GM12891 (cell line): ENCODE data around the gene VSIG10L.

Source experiments
- DNase-seq: peaks from one replicate; pipeline ENCODE4 v3.0.0; 2011; ENCODE audit warnings: low spot score; ENCODE audit not compliant: insufficient read length
- FAIRE-seq: peaks from 2 replicates; lab custom pipeline; 2011; peaks lifted over from hg19 to GRCh38; lab: Jason Lieb, UNC
- PAX5 ChIP-seq: IDR thresholded peaks from 2 replicates; pipeline ENCODE4 v1.6.1; 2011; ENCODE audit warnings: low read length, moderate library complexity, mild to moderate bottlenecking; ENCODE audit not compliant: insufficient read depth, severe bottlenecking
- POLR2A ChIP-seq: IDR thresholded peaks from 2 replicates; pipeline ENCODE4 v1.6.1; 2011; ENCODE audit warnings: low read depth, low read length, control low read depth
- POLR2AphosphoS5 ChIP-seq: IDR thresholded peaks from 2 replicates; pipeline ENCODE4 v1.6.1; 2011; ENCODE audit warnings: low read depth, low read length, control low read depth
- POU2F2 ChIP-seq: IDR thresholded peaks from 2 replicates; pipeline ENCODE4 v1.6.1; 2011; ENCODE audit warnings: low read depth, mild to moderate bottlenecking, control low read depth, low read length, moderate library complexity
- SPI1 ChIP-seq: IDR thresholded peaks from 2 replicates; pipeline ENCODE4 v1.6.1; 2011; ENCODE audit warnings: low read depth, low read length, control low read depth
- TAF1 ChIP-seq: IDR thresholded peaks from 2 replicates; pipeline ENCODE4 v1.6.1; 2011; ENCODE audit warnings: low read depth, low read length, control low read depth

VSIG10L gene

DNA sequence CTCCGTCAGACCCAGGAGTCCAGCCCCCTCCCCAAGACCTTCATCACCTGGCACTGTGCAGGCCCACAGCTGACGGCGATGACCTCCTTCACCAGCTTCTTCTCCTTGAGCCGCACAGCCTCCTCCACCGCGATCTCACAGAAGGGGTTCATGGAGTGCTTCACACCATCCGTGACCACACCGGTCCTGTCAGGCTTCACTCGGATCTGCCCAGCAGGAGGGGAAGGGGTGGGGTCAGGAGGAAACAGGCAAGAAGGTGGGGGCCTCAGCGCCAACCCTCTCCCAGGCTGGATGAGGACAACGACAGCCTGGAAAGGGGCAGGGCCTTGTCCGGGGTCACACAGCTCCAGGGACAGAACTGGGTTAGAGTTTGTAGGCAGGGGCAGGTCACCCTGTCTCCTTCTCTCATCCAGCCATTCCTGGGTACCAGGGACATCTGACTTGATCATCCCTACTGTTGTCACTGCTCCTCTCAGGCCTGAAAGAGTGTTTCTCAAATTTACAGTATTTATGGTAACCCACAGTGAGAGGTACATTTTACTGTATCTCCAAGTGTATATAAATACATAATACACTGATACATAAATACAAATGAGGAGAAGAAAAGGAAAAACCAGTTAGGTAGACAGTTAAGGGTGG lies 12.3 kb upstream of the VSIG10L start:
- DNase-seq (no peak), FAIRE-seq (no peak)
- TF ChIP-seq SPI1 (no peak), PAX5 (no peak), POU2F2 (no peak), TAF1 (no peak), POLR2A (no peak), POLR2AphosphoS5 (no peak)

DNA sequence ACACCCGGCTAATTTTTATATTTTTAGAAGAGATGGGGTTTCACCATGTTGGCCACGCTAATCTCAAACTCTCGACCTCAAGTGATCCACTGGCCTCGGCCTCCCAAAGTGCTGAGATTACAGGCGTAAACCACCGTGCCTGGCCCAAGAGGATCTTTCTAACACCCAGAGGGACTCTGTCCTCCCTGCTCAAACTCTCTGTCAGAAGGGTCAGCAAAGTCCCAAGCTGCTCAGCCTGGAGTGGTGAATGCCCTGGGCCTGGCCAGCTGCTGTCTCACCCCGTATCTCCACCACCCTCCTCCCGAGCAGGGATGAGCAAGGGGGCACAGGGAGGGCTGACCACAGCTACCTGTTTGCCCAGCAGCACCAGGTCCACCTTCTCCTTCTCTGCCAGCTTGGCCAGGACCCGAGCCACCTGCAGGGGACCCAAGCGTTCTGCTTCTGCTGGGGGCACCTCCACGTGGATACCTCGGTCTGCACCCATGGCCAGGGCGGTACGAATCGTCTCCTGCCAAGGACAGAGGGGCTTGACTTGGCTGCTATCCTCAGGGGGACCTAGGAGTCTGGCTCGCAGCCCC lies 10.9 kb upstream of the VSIG10L start:
- DNase-seq: no peak
- TF ChIP-seq POLR2AphosphoS5: no peak
- no peak for TF ChIP-seq POLR2A
- TF ChIP-seq PAX5: no peak
- TF ChIP-seq POU2F2: no peak
- TF ChIP-seq TAF1: no peak
- no peak for TF ChIP-seq SPI1
- no peak for FAIRE-seq

DNA sequence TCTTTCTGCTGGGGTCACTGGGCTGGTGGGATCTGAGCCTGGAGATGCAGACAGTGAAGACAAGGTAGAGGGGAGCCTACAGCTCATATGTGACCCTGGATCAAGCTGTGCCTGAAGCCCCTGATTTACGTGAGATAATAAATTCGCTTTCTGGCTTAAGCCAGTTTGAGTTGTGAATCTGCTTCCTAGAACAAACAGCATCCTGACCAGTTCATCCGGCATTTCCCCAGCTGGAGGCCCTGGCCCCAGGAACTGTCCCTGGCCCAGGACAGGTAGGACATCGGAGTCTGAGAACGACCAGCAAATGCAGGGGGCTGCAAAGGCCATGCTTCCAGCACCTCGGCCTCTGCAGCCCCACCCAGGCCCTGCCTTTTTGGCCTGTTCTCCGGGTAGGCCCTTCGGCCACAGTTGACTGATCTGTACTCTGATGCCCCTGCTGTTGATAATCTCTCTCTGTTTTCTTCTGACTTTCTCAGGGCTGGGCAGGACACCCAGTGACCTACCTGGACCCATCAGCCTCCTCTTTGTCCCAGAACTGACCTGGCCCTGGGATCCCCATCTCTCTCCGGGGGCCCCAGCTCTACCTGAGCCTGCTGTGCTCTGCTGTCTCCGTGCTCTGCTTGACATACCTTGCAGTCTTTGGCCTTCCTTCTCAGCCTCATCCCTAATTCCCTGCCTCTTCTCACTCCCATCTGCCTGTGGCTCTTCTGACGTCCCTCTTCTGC lies 9.5 kb upstream of the VSIG10L start:
- TF ChIP-seq TAF1: no peak
- no peak for TF ChIP-seq POLR2AphosphoS5
- TF ChIP-seq SPI1: no peak
- TF ChIP-seq POLR2A: no peak
- TF ChIP-seq PAX5: no peak
- no peak for TF ChIP-seq POU2F2
- DNase-seq: no peak
- no peak for FAIRE-seq

DNA sequence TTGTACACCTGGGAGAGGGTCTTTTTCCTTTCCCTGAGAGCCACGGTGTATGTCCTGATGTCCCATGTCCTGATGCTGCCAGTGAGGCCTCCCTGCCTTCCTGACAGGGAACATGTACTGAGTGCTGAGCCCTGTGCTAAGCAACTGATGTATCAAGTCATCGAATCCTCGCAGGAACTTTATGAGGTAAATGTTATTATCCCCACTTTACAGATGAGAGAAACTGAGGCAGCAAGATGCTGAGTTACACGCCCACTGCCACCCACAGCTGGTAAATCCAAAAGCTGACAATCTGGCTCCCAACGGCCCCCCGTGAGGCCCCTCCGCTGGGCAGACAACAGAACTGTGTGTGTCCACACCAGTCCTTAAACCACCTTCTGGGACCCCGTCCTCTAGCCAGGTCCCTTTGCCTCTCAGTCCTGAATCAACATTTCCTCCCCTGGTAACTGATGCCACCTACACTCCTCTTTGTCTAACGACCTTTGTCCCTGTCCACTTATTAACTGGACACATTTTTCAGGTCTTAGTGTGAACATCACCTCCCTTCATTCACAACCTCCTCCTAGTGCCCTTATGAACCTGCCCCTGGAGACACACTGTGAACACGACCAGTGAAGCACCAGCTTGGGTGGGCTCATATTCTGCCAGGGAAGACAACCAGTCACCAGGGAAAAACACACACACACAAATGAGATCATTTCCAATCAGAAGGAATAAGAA lies 5.4 kb upstream of the VSIG10L start:
- FAIRE-seq: no peak
- DNase-seq: no peak
- TF ChIP-seq PAX5 (no peak), POU2F2 (no peak), SPI1 (no peak), TAF1 (no peak), POLR2A (no peak), POLR2AphosphoS5 (no peak)

DNA sequence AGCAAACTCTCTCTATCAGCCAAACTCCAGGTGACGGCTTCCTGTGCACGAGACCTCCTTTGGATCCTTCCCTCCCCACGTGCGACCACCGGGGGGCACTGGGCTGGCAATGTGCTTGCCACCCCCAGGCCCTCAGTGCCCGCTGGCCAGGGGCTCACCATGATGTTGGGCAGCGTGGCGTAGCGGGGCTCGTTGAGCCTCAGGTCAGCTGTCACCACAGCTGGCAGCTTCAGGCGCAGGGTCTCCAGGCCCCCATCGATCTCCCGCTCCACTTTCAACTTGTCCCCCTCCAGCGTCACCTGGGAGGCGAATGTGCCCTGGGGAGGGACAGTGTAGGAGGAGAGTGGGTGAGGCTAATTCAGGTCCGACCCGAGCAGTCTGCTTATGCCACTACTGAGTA lies 4.8 kb upstream of the VSIG10L start:
- no peak for FAIRE-seq
- DNase-seq: no peak
- TF ChIP-seq TAF1: no peak
- no peak for TF ChIP-seq POLR2A
- no peak for TF ChIP-seq SPI1
- TF ChIP-seq POU2F2: no peak

DNA sequence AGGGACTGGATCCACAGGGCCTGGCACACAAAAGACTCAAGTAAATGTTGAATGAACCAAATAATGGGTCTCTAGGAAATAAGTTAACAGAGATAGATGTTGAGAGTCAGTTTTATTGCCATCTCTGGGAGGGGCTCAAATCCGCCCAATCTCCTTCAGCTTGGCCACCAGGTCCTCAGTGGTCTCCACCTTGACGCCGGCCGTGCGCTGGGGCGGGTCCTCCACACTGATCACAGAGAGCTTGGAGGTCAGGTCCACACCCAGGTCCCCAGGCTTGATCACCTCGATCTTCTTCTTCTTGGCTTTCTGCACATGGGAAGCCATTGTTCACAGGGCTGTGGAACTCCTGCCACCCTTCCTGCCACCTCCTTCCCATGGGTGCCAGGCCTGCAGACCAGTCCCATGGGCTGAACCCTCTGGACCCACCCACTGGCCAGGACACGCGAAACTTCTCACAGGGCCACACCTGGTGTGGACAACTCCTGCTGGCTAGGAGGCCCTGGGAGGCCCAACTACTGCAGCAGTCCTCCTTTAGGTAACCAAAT lies 3.2 kb upstream of the VSIG10L start:
- no peak for TF ChIP-seq SPI1
- no peak for TF ChIP-seq POLR2A
- TF ChIP-seq TAF1: no peak
- TF ChIP-seq POLR2AphosphoS5: no peak
- no peak for TF ChIP-seq PAX5
- no peak for TF ChIP-seq POU2F2
- DNase-seq (no peak), FAIRE-seq (no peak)

DNA sequence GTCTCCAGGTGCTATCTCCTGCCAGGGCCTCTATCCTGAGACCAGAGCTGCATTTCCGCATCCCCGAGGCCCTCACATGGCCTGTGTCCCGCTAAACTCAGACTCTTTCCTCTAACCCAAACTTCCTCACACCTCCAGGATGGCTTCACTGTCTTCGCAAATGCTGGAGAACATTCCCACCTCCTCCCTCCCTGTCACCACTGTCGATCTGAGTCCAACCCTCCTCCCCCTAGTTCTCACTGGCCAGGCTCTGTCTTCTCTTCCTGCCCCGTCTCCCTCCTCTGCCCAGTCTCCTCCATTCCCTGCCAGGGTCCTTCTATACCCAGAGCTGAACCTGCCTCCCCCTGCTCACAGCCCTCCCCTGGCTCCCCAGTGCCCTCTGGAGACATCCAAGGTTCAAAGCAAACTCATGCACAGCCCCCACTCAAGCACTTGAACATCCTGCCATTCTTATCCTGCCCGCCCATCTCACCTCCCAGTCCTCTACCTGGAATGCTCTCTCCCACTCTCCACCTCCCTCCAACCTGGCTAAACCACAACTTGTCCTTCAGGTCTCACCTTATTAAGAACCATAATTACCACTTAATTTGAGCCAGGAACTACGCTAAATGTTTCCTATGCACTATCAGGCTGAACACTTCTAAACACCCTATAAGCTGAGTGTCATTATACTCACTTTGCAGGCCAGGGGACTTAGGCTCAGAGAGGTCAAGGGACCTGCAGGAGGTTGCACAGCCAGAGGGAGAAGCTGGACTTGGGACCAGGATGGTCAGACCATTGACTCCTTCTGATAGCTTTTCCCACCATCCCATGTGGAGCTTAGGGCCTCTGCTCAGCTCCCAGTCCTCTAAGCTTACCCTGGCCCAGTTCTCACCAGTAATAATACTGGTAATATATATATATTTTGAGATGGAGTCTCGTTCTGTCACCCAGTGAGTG lies 961 bp upstream of the VSIG10L start:
- FAIRE-seq: no peak

DNA sequence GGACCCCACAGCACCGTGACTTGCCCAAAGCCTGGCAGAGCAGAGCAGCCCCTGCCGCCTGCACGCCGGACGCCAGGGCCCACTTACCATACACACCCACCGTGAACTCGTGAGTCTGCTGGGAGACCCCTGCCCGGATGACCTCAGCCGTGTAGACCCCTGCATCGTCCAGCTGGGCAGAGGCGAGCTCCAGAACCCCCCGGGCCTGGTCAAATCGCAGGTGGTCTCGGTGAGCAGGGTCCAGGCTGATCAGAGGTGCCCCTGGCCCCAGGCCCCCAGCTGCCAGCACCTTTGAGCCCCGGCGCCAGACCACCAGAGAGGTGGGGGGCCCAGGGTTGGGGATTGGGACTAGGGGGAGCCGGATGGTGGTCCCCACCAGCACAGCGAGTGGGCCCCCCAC lies 873 bp downstream of the VSIG10L start:
- no peak for FAIRE-seq
- DNase-seq: no peak
- no peak for TF ChIP-seq POLR2A

More for the DNA sequence above, 961 bp upstream of the VSIG10L start:
- no peak for TF ChIP-seq POLR2A
- TF ChIP-seq SPI1: no peak
- TF ChIP-seq TAF1: no peak
- TF ChIP-seq POLR2AphosphoS5: no peak
- TF ChIP-seq PAX5: no peak
- DNase-seq: no peak
